Pancreas (tissue), 10 donors: Measurements from ENCODE around the gene CNKSR3. TPM values are rescaled to one million over a fixed set of nuclear protein-coding genes. Genes with fewer than 3 reads are reported as not detected.

ENCODE experiments used
- ATAC-seq, 4 donors: fragments of 200-7000 bp; cut with Tn5 transposase; one replicate each; pipeline versions ENCODE4 v1.8.0 to v1.9.1; 2020; ENCODE audit warnings: mild to moderate bottlenecking in 4 of 4, moderate library complexity in 4 of 4
- DNase-seq, 6 donors: peaks; one replicate each; pipeline ENCODE4 v3.0.0-alpha.2; 2020
- FAIRE-seq: peaks from 2 replicates; lab custom pipeline; 2012; peaks lifted over from hg19 to GRCh38; lab: Jason Lieb, UNC
- H3K27ac ChIP-seq, 4 donors: fragments of 200-600 bp; sonication (generic); 1 replicate in 3 of 4; 2 replicates in 1 of 4; pipeline versions ENCODE4 v1.5.0 to v1.8.0; 2020
- H3K27me3 ChIP-seq, 4 donors: fragments of 200-600 bp; one replicate each; pipeline ENCODE4 v1.8.0; 2021
- H3K36me3 ChIP-seq, 3 donors: fragments of 200-600 bp; sonication (generic) in 1 of 3; one replicate each; pipeline versions ENCODE4 v1.5.0 to v1.8.0; 2020 to 2021
- H3K4me1 ChIP-seq, 3 donors: fragments of 200-600 bp; one replicate each; pipeline ENCODE4 v1.8.0; 2021
- H3K4me3 ChIP-seq, 4 donors: fragments of 200-600 bp; sonication (generic) in 2 of 4; one replicate each; pipeline versions ENCODE4 v1.5.0 to v1.8.0; 2020 to 2021
- H3K9me3 ChIP-seq, 4 donors: fragments of 200-600 bp; one replicate each; pipeline ENCODE4 v1.8.0; 2021
- WGBS, 2 donors: extraction: QIAGEN DNeasy Blood & Tissue Kit; methylation state at CpG; one replicate each; pipeline ENCODE4 v1.1.7; 2013; 5-methylcytosine and 5-hydroxymethylcytosine counted together
- intact Hi-C, 3 donors: fragments of 100-400 bp; cut with DNase I; formaldehyde crosslinking; loops; one replicate each; pipeline versions ENCODE4 v1.11.1 to v1.14.2; 2022
- polyA plus RNA-seq, 2 donors: library from polyadenylated mRNA; stranded (reverse); fragments of 200-250 nt; gene quantifications; one replicate each; pipeline ENCODE4 v1.2.3, GENCODE V29; 2013
- total RNA-seq, 6 donors: library from RNA; stranded (reverse); fragmentation: NEBNext Ultra II Directional in 4 of 6; extraction: Animal tissue kit (Norgen Biotek cat#: 25700) in 4 of 6; gene quantifications; one replicate each; pipeline versions ENCODE4 v1.2.1 to v1.2.4, GENCODE V29; 2021 to 2023
- TF ChIP-seq, protein P1 (sequence below), 4 donors: fragments of 200-600 bp; sonication (generic) in 3 of 4; IDR thresholded peaks; one replicate each; pipeline versions ENCODE4 v1.5.0 to v1.8.0; 2021; ENCODE audit warnings: antibody characterized with exemption in 4 of 4
- donor health status: healthy with polysubstance abuse.
- donor health status: DM: no; HTN: no; CAD: no; lungs with moderate emphysema.
- donor health status: DM: no; HTN: no; CAD: no.
- donor health status: control.
- donor health status: control.
- donor health status: Bipolar disorder and iron deficiency.
- donor health status: DM: yes; HTN: yes; CAD: no.
- donor health status: DM: no; HTN: no; CAD: no.
- donor health status: DM: no; HTN: no; CAD: no.
- donor health status: DM: yes; HTN: yes; CAD: no.

CNKSR3 gene
- total and polyA plus RNA-seq, 8 donors, result 7.6 to 24.2 (median 18.6) TPM

DNA sequence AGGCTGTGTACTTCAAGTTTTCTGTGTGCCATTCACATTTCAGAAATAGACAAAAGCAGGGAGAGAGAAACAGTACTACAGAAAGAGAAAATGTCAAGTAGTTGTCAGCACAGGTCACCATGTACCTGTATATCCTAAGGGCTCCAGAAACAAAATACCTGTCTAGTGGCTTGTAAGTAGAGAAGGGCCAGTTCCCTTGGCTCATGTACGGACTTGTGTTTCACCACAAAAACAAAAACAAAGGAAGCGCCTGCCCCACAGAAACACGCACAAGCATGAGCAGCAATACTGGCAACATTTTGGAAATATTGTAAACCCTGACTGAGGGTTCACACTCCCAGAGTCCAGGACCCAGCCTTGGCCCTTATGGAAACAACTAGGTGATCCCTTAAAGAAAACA lies 44.3 kb downstream of the CNKSR3 start:
- peak in 1 of 4 donors; percentile 33 for ATAC-seq
- intact Hi-C loops, result no loop called here
- Histone ChIP-seq H3K27ac (no peak overlapping the region), H3K4me3 (no peak overlapping the region), H3K36me3 (no peaks in the 10 kb centered on the region), H3K27me3 (no peaks in the 10 kb centered on the region), H3K9me3 (no peaks in the 10 kb centered on the region), H3K4me1 (no peaks in the 10 kb centered on the region)
- TF ChIP-seq, protein P1, sequence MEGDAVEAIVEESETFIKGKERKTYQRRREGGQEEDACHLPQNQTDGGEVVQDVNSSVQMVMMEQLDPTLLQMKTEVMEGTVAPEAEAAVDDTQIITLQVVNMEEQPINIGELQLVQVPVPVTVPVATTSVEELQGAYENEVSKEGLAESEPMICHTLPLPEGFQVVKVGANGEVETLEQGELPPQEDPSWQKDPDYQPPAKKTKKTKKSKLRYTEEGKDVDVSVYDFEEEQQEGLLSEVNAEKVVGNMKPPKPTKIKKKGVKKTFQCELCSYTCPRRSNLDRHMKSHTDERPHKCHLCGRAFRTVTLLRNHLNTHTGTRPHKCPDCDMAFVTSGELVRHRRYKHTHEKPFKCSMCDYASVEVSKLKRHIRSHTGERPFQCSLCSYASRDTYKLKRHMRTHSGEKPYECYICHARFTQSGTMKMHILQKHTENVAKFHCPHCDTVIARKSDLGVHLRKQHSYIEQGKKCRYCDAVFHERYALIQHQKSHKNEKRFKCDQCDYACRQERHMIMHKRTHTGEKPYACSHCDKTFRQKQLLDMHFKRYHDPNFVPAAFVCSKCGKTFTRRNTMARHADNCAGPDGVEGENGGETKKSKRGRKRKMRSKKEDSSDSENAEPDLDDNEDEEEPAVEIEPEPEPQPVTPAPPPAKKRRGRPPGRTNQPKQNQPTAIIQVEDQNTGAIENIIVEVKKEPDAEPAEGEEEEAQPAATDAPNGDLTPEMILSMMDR (IDR thresholded peaks at IDR 0.05), result no peak
- DNase-seq, result no peak
- 88 to 92% methylated on average over 3 of the region's 3 CpGs for WGBS, 2 donors
- FAIRE-seq, result no peak

DNA sequence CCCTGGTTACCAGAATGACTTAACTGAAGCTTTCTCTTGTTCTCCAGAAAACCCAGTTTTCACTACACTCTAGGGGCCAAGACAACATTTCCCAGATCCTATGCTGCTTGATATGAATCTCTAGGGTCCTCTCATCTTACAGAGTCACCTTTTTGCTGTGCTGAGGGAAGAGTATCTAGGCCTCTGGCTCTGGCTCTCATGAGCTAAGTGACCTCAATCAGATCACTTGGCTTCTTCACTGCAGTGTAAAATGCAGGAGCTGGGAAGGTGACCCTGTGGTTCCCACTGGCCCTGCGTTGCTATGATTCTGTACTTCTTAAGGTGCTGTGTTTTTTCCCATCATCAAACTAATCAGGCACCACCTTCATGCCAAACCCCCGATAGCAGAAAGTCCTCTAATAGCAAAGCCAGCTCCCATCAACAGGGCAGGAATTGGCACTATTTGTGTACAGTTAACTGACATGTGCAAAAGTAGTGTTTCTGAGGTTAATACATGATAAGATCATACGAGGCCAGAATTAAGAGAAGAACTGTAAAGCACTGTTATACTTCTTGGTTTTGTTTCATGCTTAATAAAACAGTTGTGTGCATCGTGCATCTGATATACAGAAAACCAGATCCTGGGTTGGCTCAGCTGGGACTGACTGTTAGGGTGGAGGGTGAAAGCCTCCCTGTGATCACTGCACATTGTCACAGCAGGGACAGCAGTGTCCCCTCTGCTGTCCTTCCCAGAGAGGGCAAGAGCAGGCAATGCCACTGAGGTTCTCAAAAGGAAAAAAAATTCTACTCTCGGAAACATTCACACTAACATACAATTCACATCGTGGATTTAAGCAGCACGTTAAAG lies 46.7 kb downstream of the CNKSR3 start:
- H3K9me3 ChIP-seq, result no peaks in the 10 kb centered on the region
- intact Hi-C loops, result no loop called here
- H3K27me3 ChIP-seq, result no peaks in the 10 kb centered on the region
- WGBS, 2 donors, result 53 to 54% methylated on average over 7 of the region's 7 CpGs
- no peak for ATAC-seq
- H3K4me3 ChIP-seq, result no peak overlapping the region
- no peaks in the 10 kb centered on the region for H3K36me3 ChIP-seq
- peaks cover 4 to 14% (median 13%) of the 10 kb centered on the region in 3 donors for H3K4me1 ChIP-seq
- DNase-seq, result no peak
- no peak overlapping the region for H3K27ac ChIP-seq
- TF ChIP-seq, protein P1 (IDR thresholded peaks at IDR 0.05), result no peak
- FAIRE-seq, result no peak

DNA sequence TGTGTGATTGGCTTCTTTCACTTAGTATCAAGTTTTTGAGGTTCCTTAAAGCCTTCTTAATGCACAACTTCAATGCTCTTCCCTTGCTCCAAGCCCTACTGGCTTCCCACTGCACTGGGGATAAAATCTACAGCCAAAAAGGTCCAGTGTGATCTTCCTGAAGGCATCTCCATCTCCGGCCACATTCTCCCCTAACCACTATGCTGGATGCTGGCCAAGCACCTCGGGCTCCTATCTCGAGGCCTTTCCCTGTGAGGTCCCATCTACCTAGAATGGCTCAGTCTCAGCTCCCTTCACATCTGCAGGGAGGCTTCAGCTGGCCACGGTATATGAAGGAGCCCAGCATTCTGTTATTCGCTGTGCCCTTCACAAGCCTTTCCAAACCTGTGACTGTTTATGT lies 48.1 kb downstream of the CNKSR3 start:
- intact Hi-C loops, result no loop called here
- H3K36me3 ChIP-seq, result no peaks in the 10 kb centered on the region
- H3K27ac ChIP-seq, result no peak overlapping the region
- 46 to 50% methylated on average over 5 of the region's 5 CpGs for WGBS, 2 donors
- FAIRE-seq (no peak), DNase-seq (no peak), ATAC-seq (no peak)
- TF ChIP-seq, protein P1 (IDR thresholded peaks at IDR 0.05), result no peak
- no peaks in the 10 kb centered on the region for H3K9me3 ChIP-seq
- no peaks in the 10 kb centered on the region for H3K27me3 ChIP-seq
- no peak overlapping the region for H3K4me3 ChIP-seq
- H3K4me1 ChIP-seq, result peaks cover 11 to 24% (median 21%) of the 10 kb centered on the region in 3 donors

DNA sequence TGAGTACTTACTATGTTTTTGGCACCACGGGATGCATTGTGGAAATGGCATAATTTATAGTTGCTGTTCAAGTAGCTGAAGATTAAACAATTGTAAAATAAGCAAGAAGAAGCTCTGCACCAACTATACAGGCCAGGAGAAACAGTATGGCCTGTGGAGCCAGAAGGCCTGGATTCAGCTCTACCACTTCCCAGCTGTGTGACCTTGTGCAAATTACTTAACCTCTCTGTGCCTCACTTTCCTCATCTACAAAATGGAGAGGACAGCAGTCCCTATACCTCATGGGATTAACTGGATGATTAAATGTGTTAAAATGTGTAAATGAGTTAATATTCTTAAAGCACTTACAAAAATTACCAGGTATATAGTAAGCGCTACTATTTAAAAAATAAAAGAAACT lies 49.1 kb downstream of the CNKSR3 start:
- FAIRE-seq, result no peak
- WGBS, 2 donors, result 95 to 97% methylated on average over 2 of the region's 2 CpGs
- no peaks in the 10 kb centered on the region for H3K9me3 ChIP-seq
- H3K4me1 ChIP-seq, result peaks cover 11 to 24% (median 21%) of the 10 kb centered on the region in 3 donors
- no peaks in the 10 kb centered on the region for H3K36me3 ChIP-seq
- H3K4me3 ChIP-seq, result no peak overlapping the region
- TF ChIP-seq, protein P1 (IDR thresholded peaks at IDR 0.05), result no peak
- intact Hi-C loops, result no loop called here
- H3K27me3 ChIP-seq, result no peaks in the 10 kb centered on the region
- no peak for DNase-seq
- ATAC-seq, result no peak
- peak overlapping the region in 2 of 4 donors; percentile 19 to 31 for H3K27ac ChIP-seq
